NCI-H446 treated with DMSO at 0.1 percent for 48 hours (cell line): Measurements from ENCODE around the gene ZKSCAN3.
"Not testable (repeated sequence)": the region's sequence is repeated elsewhere in the genome, so short reads cannot be mapped to it uniquely, and the experiment has no call there.

Source experiments
- DNase-seq: peaks from one replicate; lab custom pipeline; 2025; lab: John Stamatoyannopoulos, UW

The ZKSCAN3 gene

GRCh38 chr6:28349892-28350737 lies at the start of gene ZKSCAN3:
TSS of gene ZKSCAN3 (plus strand) at chr6:28349947. CDS start at chr6:28359587, 9,640 bp downstream.
- DNase-seq = peak; percentile 38

GRCh38 chr6:28303570-28303969 lies 46.2 kb upstream of the ZKSCAN3 start:
- DNase-seq = no peak

- not testable (repeated sequence) for DNase-seq
Observed at GRCh38 chr6:28306363-28306762, 43.4 kb upstream of the ZKSCAN3 start.

GRCh38 chr6:28311139-28311823 lies 38.5 kb upstream of the ZKSCAN3 start:
- no peak for DNase-seq

- DNase-seq = no peak
Observed at GRCh38 chr6:28312939-28313338, 36.8 kb upstream of the ZKSCAN3 start.

GRCh38 chr6:28315628-28316027 lies 34.1 kb upstream of the ZKSCAN3 start:
- DNase-seq = no peak

- not testable (repeated sequence) for DNase-seq
Observed at GRCh38 chr6:28317866-28318265, 31.9 kb upstream of the ZKSCAN3 start.

GRCh38 chr6:28322661-28323060 lies 27.1 kb upstream of the ZKSCAN3 start:
- DNase-seq = no peak

GRCh38 chr6:28323813-28324424 lies 25.8 kb upstream of the ZKSCAN3 start:
- DNase-seq = no peak

- no peak for DNase-seq
Observed at GRCh38 chr6:28326371-28326948, 23.3 kb upstream of the ZKSCAN3 start.

- no peak for DNase-seq
Observed at GRCh38 chr6:28330041-28330440, 19.7 kb upstream of the ZKSCAN3 start.

- DNase-seq = no peak
Observed at GRCh38 chr6:28333047-28333446, 16.7 kb upstream of the ZKSCAN3 start.

- DNase-seq = no peak
Observed at GRCh38 chr6:28333599-28334018, 16.1 kb upstream of the ZKSCAN3 start.

- DNase-seq = no peak
Observed at GRCh38 chr6:28334286-28335039, 15.3 kb upstream of the ZKSCAN3 start.

- no peak for DNase-seq
Observed at GRCh38 chr6:28335040-28335563, 14.6 kb upstream of the ZKSCAN3 start.

- peak; percentile 92 for DNase-seq
Observed at GRCh38 chr6:28335564-28336283, 14.0 kb upstream of the ZKSCAN3 start, which contains the start of gene ZSCAN31. TSS of gene ZSCAN31 (minus strand) at chr6:28336148. CDS start at chr6:28329683, 6,465 bp downstream.

- DNase-seq = no peak
Observed at GRCh38 chr6:28336284-28337120, 13.2 kb upstream of the ZKSCAN3 start.

GRCh38 chr6:28337121-28337520 lies 12.6 kb upstream of the ZKSCAN3 start:
- no peak for DNase-seq

- DNase-seq = no peak
Observed at GRCh38 chr6:28340310-28341095, 9.2 kb upstream of the ZKSCAN3 start.
